Left ventricle myocardium superior (tissue), 1 donor: ENCODE data around the gene PSD2. TPM values are rescaled to one million over a fixed set of nuclear protein-coding genes. Genes with fewer than 3 reads are reported as not detected.

ENCODE experiments used
- ATAC-seq: fragments of 200-7000 bp; cut with Tn5 transposase; one replicate; pipeline ENCODE4 v1.9.1; 2020; ENCODE audit warnings: mild to moderate bottlenecking, moderate library complexity
- DNase-seq: peaks from one replicate; pipeline ENCODE4 v3.0.0-alpha.2; 2020
- intact Hi-C: fragments of 100-400 bp; cut with micrococcal nuclease; formaldehyde crosslinking; loops from one replicate; pipeline ENCODE4 v1.11.0; 2022
- total RNA-seq: library from RNA; stranded (reverse); fragmentation: NEBNext Ultra II Directional; extraction: Animal tissue kit (Norgen Biotek cat#: 25700); gene quantifications from one replicate; pipeline ENCODE4 v1.2.1, GENCODE V29; 2021
- donor health status: DM: no; HTN: yes; CAD: no; lungs with severe emphysema.

Gene PSD2
- total RNA-seq, 1 donor from 2014 or later, result not detected

GRCh38 chr5:139806726-139807646 lies 11.4 kb downstream of the PSD2 start:
- DNase-seq (no peak), ATAC-seq (no peak)
- intact Hi-C loops, result no loop called here

GRCh38 chr5:139807647-139808030 lies 12.0 kb downstream of the PSD2 start:
- ATAC-seq, result no peak
- intact Hi-C loops, result no loop called here
- DNase-seq, result no peak

GRCh38 chr5:139808481-139809330 lies 13.1 kb downstream of the PSD2 start:
- DNase-seq (peak; percentile 52), ATAC-seq (peak; percentile 76)
- intact Hi-C loops, result no loop called here

GRCh38 chr5:139809331-139809810 lies 13.8 kb downstream of the PSD2 start:
- intact Hi-C loops, result no loop called here
- no peak for ATAC-seq
- no peak for DNase-seq

DNA sequence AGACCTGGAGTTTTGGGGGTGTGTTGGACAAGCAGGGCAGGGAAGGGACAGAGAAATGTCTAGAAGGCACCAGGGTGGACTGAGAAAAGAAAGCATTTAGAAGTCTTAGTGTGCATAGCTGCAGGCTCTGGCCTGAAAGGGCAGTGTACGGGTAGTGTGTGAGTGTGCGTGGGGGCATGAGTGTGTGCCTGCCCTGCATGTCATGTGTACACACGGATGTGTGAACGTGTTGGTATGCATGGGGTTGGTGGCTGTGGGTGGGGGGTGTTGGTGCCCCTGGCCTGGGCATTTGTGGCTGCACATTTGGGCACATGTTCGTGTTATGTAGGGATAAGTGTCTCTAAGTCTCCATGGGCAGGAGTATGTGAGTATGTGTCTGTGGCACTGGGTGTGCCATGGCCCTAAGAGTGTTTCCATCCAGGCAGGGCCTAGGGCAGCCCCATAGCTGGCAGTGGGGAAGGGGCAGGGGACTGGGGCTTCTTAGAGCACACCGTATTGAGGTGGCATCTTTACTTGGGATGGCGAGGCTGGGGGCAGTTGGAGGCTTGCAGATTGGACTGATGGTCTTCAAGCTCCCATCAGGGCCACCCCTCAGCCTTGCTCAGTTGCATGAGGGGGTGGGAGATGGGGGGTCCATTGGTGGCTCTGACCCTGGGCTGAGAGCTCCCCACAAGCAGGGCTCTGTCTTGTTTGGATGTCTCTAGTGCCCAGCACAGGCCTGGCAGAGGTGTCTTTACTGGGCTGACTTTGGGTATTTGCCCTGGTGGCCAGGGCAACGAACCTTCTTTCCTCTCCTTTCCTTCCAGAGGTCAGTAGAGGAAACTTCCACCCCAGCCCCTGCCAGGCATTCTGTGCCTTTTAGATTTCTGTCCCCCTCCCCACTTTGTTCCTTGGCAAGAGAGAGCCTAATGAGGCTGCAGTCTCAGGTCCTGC lies 15.0 kb downstream of the PSD2 start:
- ATAC-seq (no peak), DNase-seq (no peak)
- intact Hi-C loops, result no loop called here

DNA sequence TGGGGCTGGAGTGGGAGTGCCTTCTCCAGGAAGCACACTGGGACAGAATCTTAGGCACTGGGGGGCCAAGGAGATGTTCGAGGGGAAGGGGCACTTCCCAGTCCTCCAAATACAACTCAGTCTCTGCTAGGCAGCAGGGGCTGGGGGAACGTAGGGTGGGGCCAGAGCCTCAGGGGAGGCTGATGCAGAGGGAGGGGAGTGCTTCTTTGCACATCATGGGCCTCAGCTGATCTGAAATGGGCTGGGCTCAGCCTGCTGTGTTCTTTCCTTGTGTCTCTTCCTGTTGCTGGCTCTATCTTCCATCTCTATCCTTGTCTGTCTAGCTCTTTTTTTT lies 15.6 kb downstream of the PSD2 start:
- ATAC-seq (no peak), DNase-seq (no peak)
- intact Hi-C loops, result no loop called here

DNA sequence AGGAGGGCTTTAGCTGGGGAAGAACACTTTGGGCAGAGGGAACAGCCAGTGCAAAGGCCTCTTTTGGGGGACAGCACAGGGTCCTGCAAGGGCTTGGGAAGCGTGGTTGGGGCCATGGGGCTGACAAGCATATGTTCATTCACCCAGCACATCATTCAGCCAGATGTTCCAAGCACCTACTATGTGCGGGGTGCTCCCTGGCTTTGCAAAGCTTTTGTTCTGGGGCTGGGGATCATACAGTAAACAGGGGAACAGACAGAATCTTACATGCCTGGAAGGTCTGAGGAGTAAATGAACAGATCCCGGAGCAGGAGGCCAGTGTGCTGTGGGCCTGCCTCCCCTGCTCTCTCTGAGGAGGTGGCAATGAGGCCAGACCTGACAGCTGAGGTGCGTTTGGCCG lies 16.7 kb downstream of the PSD2 start:
- DNase-seq (no peak), ATAC-seq (no peak)
- intact Hi-C loops, result no loop called here

- intact Hi-C loops, result no loop called here
- no peak for ATAC-seq
- no peak for DNase-seq
Measured at GRCh38 chr5:139812836-139813805, 17.5 kb downstream of the PSD2 start.

GRCh38 chr5:139814191-139814601 lies 18.6 kb downstream of the PSD2 start:
- DNase-seq, result no peak
- no peak for ATAC-seq
- intact Hi-C loops, result no loop called here

- ATAC-seq (no peak), DNase-seq (no peak)
- intact Hi-C loops, result no loop called here
Measured at GRCh38 chr5:139814704-139815280, 19.2 kb downstream of the PSD2 start.

- DNase-seq, result no peak
- ATAC-seq, result no peak
- intact Hi-C loops, result no loop called here
Measured at GRCh38 chr5:139816566-139816965, 21.0 kb downstream of the PSD2 start.

DNA sequence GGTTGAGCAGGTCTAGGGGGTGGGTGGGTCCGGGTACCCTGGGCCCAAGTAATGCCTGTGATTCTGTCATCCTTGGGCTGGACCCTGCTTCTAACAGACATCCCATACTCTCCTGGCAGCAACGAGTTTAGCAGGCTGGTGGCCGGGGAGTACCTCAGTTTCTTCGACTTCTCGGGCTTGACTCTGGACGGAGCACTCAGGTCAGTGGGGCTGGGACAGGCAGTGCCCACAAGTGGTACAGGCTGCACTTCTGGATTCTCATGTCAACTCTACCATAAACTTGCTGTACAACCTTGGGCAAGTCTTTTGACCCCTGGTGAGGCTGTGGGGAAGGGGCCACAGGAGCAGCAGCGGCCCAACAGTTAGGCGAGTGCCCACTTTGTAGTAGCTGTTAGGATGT lies 21.8 kb downstream of the PSD2 start:
- DNase-seq (no peak), ATAC-seq (no peak)
- intact Hi-C loops, result no loop called here

DNA sequence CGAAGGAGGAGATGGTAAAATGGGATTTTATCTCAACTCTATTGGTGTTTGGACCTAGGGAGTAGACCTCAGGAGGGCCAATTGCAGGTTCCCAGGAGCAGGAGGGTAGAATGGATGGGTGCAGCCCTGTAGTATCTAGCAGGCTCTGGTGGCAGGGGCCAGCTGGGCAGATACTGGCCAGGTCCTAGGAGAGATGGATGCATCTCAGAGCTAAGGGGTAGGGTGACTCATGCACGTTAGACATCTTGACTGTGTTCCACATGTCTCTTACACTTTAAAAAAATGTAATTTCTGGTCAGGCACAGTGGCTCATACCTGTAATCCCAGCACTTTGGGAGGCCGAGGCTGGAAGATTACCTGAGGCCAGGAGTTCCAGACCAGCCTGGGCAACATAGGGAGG lies 22.4 kb downstream of the PSD2 start:
- DNase-seq, result no peak
- intact Hi-C loops, result no loop called here
- ATAC-seq, result no peak

DNA sequence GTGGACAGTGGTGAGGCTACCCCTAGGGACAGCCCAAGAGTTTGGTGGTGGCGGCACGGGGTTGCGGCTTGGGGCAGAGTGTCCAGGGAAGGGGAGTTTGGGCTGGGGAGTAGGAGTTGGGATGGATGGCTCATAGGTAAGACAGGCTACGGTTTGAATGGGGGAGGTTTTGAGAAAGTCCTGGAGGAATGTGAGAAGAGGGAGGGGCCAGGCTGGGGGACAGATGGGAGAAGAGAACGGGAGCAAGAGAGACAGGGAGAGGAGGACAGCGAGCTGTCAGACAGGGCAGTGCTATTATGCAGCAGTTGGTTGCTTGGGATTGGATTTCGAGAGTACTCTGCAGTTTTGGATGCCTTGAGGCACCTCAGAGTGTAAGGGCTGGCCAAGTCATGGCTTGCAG lies 24.5 kb downstream of the PSD2 start:
- intact Hi-C loops, result no loop called here

GRCh38 chr5:139820606-139821005 lies 25.0 kb downstream of the PSD2 start:
- no peak for ATAC-seq
- no peak for DNase-seq
- intact Hi-C loops, result no loop called here

More for the DNA sequence above, 24.5 kb downstream of the PSD2 start:
- ATAC-seq (no peak), DNase-seq (no peak)

DNA sequence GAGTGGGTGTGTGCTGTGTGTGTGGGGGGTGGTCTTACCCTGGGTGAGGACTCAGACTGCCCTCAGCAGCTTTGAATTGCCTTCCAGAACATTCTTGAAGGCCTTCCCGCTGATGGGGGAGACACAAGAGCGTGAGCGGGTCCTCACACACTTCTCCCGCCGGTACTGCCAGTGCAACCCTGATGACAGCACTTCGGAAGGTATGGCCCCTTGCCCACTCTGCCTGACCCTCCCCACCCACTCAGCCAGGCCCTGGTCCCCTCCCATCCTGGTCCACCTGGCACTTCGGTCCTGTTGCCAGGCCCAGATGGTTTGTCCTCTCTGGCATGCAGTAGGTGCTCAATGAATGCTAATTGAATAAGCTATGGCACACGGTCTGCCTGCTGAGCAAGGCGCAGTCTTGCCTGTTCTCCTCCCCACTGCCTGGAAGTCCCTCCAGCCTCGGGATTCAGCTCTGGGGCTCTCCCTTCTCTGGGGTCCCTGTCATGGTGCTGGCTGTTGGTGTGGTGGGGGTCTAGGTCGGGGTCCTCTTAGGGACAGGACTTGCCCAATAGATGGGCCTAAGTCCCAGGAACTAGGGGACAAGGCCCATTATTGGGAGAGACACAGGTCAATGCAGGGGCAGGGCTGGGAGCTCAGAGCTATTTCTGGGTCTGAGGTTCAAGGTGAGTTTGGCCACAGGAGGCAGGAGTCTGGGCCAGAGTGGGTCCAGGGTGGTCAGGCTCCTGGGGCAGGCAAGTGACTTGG lies 26.4 kb downstream of the PSD2 start:
- intact Hi-C loops, result no loop called here
- DNase-seq (no peak), ATAC-seq (no peak)
